Gastrocnemius medialis (tissue), 4 donors: Measurements from ENCODE around the gene HOTAIR.

Source experiments
- POLR2A ChIP-seq, 2 donors: fragments of 450-650 bp; IDR thresholded peaks; one replicate each; pipeline ENCODE4 v1.6.1; 2017; ENCODE audit warnings: antibody characterized with exemption in 2 of 2, mild to moderate bottlenecking in 2 of 2, moderate library complexity in 2 of 2
- TF ChIP-seq, protein P1 (sequence below), 5 experiments: fragments of 450-650 bp in 3 of 5; fragments of 200-600 bp in 2 of 5; sonication (generic) in 2 of 5; IDR thresholded peaks in 4 of 5; conservative IDR thresholded peaks in 1 of 5; 1 replicate in 4 of 5; 2 replicates in 1 of 5; pipeline ENCODE4 v1.5.1; 2016 to 2019; ENCODE audit warnings: antibody characterized with exemption in 5 of 5, mild to moderate bottlenecking in 3 of 5, moderate library complexity in 3 of 5

DNA sequence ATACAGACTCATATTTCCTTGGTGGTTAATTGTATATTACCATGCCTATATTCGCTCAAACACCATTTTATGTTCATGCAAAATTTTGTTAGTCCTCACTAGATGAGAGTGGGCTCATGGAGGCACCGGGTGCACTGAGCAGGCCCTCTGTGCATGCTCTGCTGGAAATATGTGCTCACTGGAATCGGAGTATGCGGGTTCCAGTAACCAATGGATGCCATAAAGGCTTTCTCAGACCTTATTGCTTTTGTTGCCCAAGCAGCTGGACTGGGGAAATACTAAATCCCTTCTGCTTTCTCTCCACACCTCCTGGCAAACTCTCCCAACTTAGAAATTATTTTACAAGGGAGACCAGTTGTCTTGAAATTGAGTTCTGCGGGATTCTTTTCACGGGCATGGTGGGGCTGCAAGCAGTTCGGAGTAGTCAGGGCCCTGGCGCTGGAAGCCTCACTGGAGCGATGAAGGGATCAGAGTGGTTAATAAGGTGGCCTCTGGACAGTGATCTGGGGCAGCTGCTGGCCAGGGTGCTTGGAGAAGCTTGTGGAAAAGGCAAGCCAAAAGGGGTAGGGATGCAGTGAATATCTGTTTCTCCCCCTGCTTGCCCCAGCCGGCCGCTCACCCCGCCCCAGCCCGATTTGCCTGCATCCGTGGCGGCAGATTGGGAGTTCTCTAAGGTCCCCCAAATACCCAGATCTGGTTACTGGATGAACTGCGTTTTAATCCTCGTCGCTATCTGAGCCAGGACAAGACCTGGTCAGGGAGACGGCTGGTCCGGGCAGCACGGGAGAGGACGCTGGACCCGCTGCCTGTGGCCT, 46.0 kb upstream of the HOTAIR start:
- TF ChIP-seq, protein P1, sequence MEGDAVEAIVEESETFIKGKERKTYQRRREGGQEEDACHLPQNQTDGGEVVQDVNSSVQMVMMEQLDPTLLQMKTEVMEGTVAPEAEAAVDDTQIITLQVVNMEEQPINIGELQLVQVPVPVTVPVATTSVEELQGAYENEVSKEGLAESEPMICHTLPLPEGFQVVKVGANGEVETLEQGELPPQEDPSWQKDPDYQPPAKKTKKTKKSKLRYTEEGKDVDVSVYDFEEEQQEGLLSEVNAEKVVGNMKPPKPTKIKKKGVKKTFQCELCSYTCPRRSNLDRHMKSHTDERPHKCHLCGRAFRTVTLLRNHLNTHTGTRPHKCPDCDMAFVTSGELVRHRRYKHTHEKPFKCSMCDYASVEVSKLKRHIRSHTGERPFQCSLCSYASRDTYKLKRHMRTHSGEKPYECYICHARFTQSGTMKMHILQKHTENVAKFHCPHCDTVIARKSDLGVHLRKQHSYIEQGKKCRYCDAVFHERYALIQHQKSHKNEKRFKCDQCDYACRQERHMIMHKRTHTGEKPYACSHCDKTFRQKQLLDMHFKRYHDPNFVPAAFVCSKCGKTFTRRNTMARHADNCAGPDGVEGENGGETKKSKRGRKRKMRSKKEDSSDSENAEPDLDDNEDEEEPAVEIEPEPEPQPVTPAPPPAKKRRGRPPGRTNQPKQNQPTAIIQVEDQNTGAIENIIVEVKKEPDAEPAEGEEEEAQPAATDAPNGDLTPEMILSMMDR (IDR thresholded peaks at IDR 0.05 in 4 of 5, conservative IDR thresholded peaks at IDR 0.05 in 1 of 5), result no peak
- no peak for TF ChIP-seq POLR2A (IDR thresholded peaks at IDR 0.05)
